GM12878 (cell line): ENCODE data around the gene ETV6. TPM values are rescaled to one million over a fixed set of nuclear protein-coding genes. Genes with fewer than 3 reads are reported as not detected.

Experiments used
- ATAC-seq: fragments of 200-7000 bp; cut with Tn5 transposase; 3 replicates; pipeline ENCODE4 v1.9.1; 2020; ENCODE audit warnings: mild to moderate bottlenecking, moderate library complexity
- BruUV-seq: library from RNA; stranded (reverse); fragments of 400-500 nt; replicated peaks from 2 replicates; lab custom pipeline; 2021; lab: Mats Ljungman, UMichigan
- CTCF ChIA-PET: fragments of 300-600 bp; sonication (Branson Sonifier 250); formaldehyde crosslinking; extraction: SDS; loops from one replicate; lab custom pipeline; 2021; ENCODE audit warnings: inconsistent platforms; lab: Yijun Ruan, JAX
- POLR2A ChIA-PET: fragments of 350-600 bp; formaldehyde crosslinking; extraction: SDS; loops from one replicate; lab custom pipeline; 2021; ENCODE audit warnings: inconsistent platforms; lab: Charles Lee
- RAD21 ChIA-PET: fragments of 300-600 bp; sonication (Branson Sonifier 250); formaldehyde crosslinking; loops from one replicate; lab custom pipeline; 2023; ENCODE audit warnings: antibody characterized with exemption; ENCODE audit not compliant: unreplicated experiment; lab: Charles Lee
- SMC1A ChIA-PET: fragments of 300-600 bp; sonication (Branson Sonifier 250); formaldehyde crosslinking; loops from one replicate; lab custom pipeline; 2023; ENCODE audit not compliant: unreplicated experiment, uncharacterized antibody; lab: Charles Lee
- DNase-seq: peaks from one replicate; pipeline ENCODE4 v3.0.0-alpha.2; 2011; ENCODE audit warnings: low read depth, low spot score
- FAIRE-seq: peaks from 3 replicates; lab custom pipeline; 2011; peaks lifted over from hg19 to GRCh38; lab: Jason Lieb, UNC
- H2AFZ ChIP-seq: 2 replicates; pipeline ENCODE4 v1.6.0; 2011; ENCODE audit warnings: low read depth, low read length, control low read depth; ENCODE audit not compliant: control insufficient read depth
- H3K27ac ChIP-seq: 2 replicates; pipeline ENCODE4 v1.5.1; 2011; ENCODE audit warnings: control low read depth; ENCODE audit not compliant: control insufficient read depth, insufficient read depth
- H3K27me3 ChIP-seq, 2 experiments: replicated peaks in 1 of 2; 2 replicates each; pipeline versions ENCODE4 v1.6.0 to v1.6.1; 2011; ENCODE audit warnings: low read length in 1 of 2; ENCODE audit not compliant: control insufficient read depth in 2 of 2, insufficient read depth in 2 of 2
- H3K36me3 ChIP-seq, 2 experiments: 2 replicates each; pipeline ENCODE4 v1.5.1; 2011; ENCODE audit warnings: low read length in 1 of 2; ENCODE audit not compliant: control insufficient read depth in 2 of 2, insufficient read depth in 2 of 2
- H3K4me1 ChIP-seq: 2 replicates; pipeline ENCODE4 v1.6.1; 2011; ENCODE audit warnings: mild to moderate bottlenecking, low read length, moderate library complexity, mixed read lengths; ENCODE audit not compliant: control insufficient read depth, insufficient read depth
- H3K4me2 ChIP-seq: 2 replicates; pipeline ENCODE4 v1.6.0; 2011; ENCODE audit warnings: control low read depth; ENCODE audit not compliant: control insufficient read depth, insufficient read depth
- H3K4me3 ChIP-seq: fragments of 200-600 bp; sonication (generic); 2 replicates; pipeline ENCODE4 v1.5.1; 2016
- H3K79me2 ChIP-seq: 2 replicates; pipeline ENCODE4 v1.6.0; 2011; ENCODE audit warnings: low read length; ENCODE audit not compliant: control insufficient read depth, insufficient read depth
- H3K9ac ChIP-seq: 2 replicates; pipeline ENCODE4 v1.8.0; 2011; ENCODE audit warnings: low read length, control low read depth, mixed read lengths; ENCODE audit not compliant: control insufficient read depth, insufficient read depth
- H3K9me3 ChIP-seq: replicated peaks from 3 replicates; pipeline ENCODE4 v1.5.1; 2011; ENCODE audit warnings: mild to moderate bottlenecking, low read length; ENCODE audit not compliant: control insufficient read depth, insufficient read depth
- H4K20me1 ChIP-seq: 2 replicates; pipeline ENCODE4 v1.6.0; 2011; ENCODE audit not compliant: control insufficient read depth, insufficient read depth
- ATF2 ChIP-seq: IDR thresholded peaks from 2 replicates; pipeline ENCODE4 v1.6.1; 2012; ENCODE audit warnings: low read length, inconsistent platforms
- NBN ChIP-seq: fragments of 450-650 bp; IDR thresholded peaks from 2 replicates; pipeline ENCODE4 v1.6.1; 2016
- RCOR1 ChIP-seq: conservative IDR thresholded peaks from 2 replicates; pipeline ENCODE4 v1.6.1; 2012; ENCODE audit warnings: low read depth, low read length, improper control_type of control experiment
- SPI1 ChIP-seq: IDR thresholded peaks from 2 replicates; pipeline ENCODE4 v1.6.1; 2011; ENCODE audit warnings: low read depth, mild to moderate bottlenecking, low read length, moderate library complexity, borderline replicate concordance; ENCODE audit not compliant: insufficient read depth
- TCF3 ChIP-seq: IDR thresholded peaks from 2 replicates; pipeline ENCODE4 v1.6.1; 2012; ENCODE audit warnings: low read depth, mild to moderate bottlenecking, low read length, borderline replicate concordance; ENCODE audit not compliant: insufficient read depth
- ZBED1 ChIP-seq: IDR thresholded peaks from 2 replicates; pipeline ENCODE4 v1.6.1; 2016; ENCODE audit warnings: borderline replicate concordance
- WGBS: methylation state at CpG from one replicate; pipeline ENCODE4 v1.1.6; 2016; ENCODE audit warnings: low lambda C conversion rate; ENCODE audit not compliant: insufficient replicate concordance, insufficient coverage; ENCODE audit errors: missing lambda C conversion rate; 5-methylcytosine and 5-hydroxymethylcytosine counted together
- in situ Hi-C: fragments of 300-500 bp; cut with MboI; formaldehyde crosslinking; loops from 9 replicates; pipeline ENCODE4 v1.14.3; 2018; ENCODE audit warnings: mixed read lengths
- intact Hi-C: fragments of 100-400 bp; cut with micrococcal nuclease; formaldehyde crosslinking; loops from one replicate; pipeline ENCODE4 v1.14.2; 2022; ENCODE audit not compliant: unreplicated experiment
- polyA plus RNA-seq, 11 experiments: library from polyadenylated mRNA; depleted of rRNA in 4 of 11; unstranded in 6 of 11; stranded (reverse) in 5 of 11; fragments of >200 nt; fragmentation: Nextera tagmentation in 4 of 11; fragmentation: Illumina TruSeq in 1 of 11; extraction: Ambion mirVana in 4 of 11; extraction: Trizol in 1 of 11; gene quantifications; 1 replicate in 1 of 11; 2 replicates in 10 of 11; pipeline versions ENCODE4 v1.2.1 to v1.2.3, GENCODE V29; 2011 to 2016; ENCODE audit warnings: inconsistent platforms in 2 of 11, missing spikeins in 2 of 11, low read depth in 1 of 11
- total RNA-seq, 4 experiments: library from RNA; depleted of rRNA in 3 of 4; stranded (reverse); fragments of >200 nt in 3 of 4; fragmentation: Illumina TruSeq in 1 of 4; extraction: Trizol in 1 of 4; gene quantifications; 2 replicates each; pipeline versions ENCODE4 v1.2.1 to v1.2.3, GENCODE V29; 2013 to 2021

Gene ETV6
- total and polyA plus RNA-seq, 10 of the 15 experiments (the other 5 are each of a cell fraction or from before 2014, with no cell fraction given), result 6.6 to 74.8 (median 24.6) TPM

GRCh38 chr12:11868027-11868426 lies 218.6 kb downstream of the ETV6 start:
- RAD21 ChIA-PET, result no interaction called here
- Histone ChIP-seq H3K4me2 (no peak overlapping the region), H3K4me1 (no peaks in the 10 kb centered on the region), H3K27me3 (no peaks in the 10 kb centered on the region), H3K9me3 (peaks cover 15% of the 10 kb centered on the region), H4K20me1 (no peaks in the 10 kb centered on the region), H3K4me3 (no peak overlapping the region), H2AFZ (no peak overlapping the region), H3K27ac (no peak overlapping the region), H3K9ac (no peak overlapping the region), H3K79me2 (peaks cover 6% of the 10 kb centered on the region), H3K36me3 (peaks cover 25 to 42% of the 10 kb centered on the region in 2 experiments)
- no peak for FAIRE-seq
- BruUV-seq, result no TSS peak
- POLR2A ChIA-PET, result no interaction called here
- DNase-seq, result no peak
- no peak for TF ChIP-seq ZBED1
- TF ChIP-seq RCOR1, result no peak
- no peak for TF ChIP-seq TCF3
- intact Hi-C loops, result no loop called here
- no peak for ATAC-seq
- WGBS, result 97% methylated on average over 1 of the region's 1 CpG
- SMC1A ChIA-PET, result interaction anchor here (0.5 kb wide), 1 partner anchor 89 kb away, joined by 3 read pairs; no protein-coding TSS in a partner anchor
- in situ Hi-C loops, result no loop called here
- CTCF ChIA-PET, result no interaction called here

GRCh38 chr12:11869406-11869805 lies 219.9 kb downstream of the ETV6 start:
- Histone ChIP-seq H4K20me1 (no peaks in the 10 kb centered on the region), H3K27me3 (no peaks in the 10 kb centered on the region), H3K4me2 (no peak overlapping the region), H2AFZ (no peak overlapping the region), H3K4me3 (no peak overlapping the region), H3K4me1 (no peaks in the 10 kb centered on the region), H3K9me3 (peaks cover 15% of the 10 kb centered on the region), H3K79me2 (peaks cover 6% of the 10 kb centered on the region; the same call in 1 of the 2 replicates), H3K36me3 (peaks cover 18 to 36% of the 10 kb centered on the region in 2 experiments), H3K9ac (no peak overlapping the region), H3K27ac (no peak overlapping the region)
- ChIA-PET RAD21 (no interaction called here), SMC1A (interaction anchor here (1.5 kb wide), 1 partner anchor 13 kb away, joined by 3 read pairs; no protein-coding TSS in a partner anchor), CTCF (no interaction called here), POLR2A (no interaction called here)
- BruUV-seq, result no TSS peak
- intact Hi-C loops (no loop called here), in situ Hi-C loops (no loop called here)
- DNase-seq (no peak), FAIRE-seq (no peak), ATAC-seq (no peak)
- no peak for TF ChIP-seq SPI1
- TF ChIP-seq ATF2, result no peak
- no peak for TF ChIP-seq NBN
- WGBS, result 98% methylated on average over 18 of the region's 18 CpGs
